Natural killer cell (primary cell): ENCODE data around the gene PARG. TPM values are rescaled to one million over a fixed set of nuclear protein-coding genes. Genes with fewer than 3 reads are reported as not detected.

Source experiments
- ATAC-seq, 3 donors: fragments of 150-1000 bp in 2 of 3; fragments of 200-7000 bp in 1 of 3; cut with Tn5 transposase; 1 replicate in 1 of 3; 2 replicates in 2 of 3; pipeline ENCODE4 v1.10.0; 2021; ENCODE audit warnings: mild to moderate bottlenecking in 2 of 3, moderate library complexity in 2 of 3
- DNase-seq, 2 donors: peaks; one replicate each; pipeline versions ENCODE4 v3.0.0 to v3.0.0-alpha.2; 2013 to 2021; ENCODE audit warnings: mixed read lengths in 1 of 2
- H3K27ac ChIP-seq: one replicate; pipeline ENCODE4 v1.5.1; 2013; ENCODE audit warnings: mild to moderate bottlenecking, low read length
- H3K27me3 ChIP-seq: one replicate; pipeline ENCODE4 v1.6.1; 2013; ENCODE audit warnings: low read length; ENCODE audit not compliant: control insufficient read depth, insufficient read depth
- H3K36me3 ChIP-seq: one replicate; pipeline ENCODE4 v1.6.1; 2013; ENCODE audit warnings: low read length; ENCODE audit not compliant: control insufficient read depth, insufficient read depth
- H3K4me1 ChIP-seq: one replicate; pipeline ENCODE4 v1.6.1; 2013; ENCODE audit warnings: low read length; ENCODE audit not compliant: control insufficient read depth, insufficient read depth
- H3K4me3 ChIP-seq: one replicate; pipeline ENCODE4 v1.5.1; 2013; ENCODE audit warnings: low read length
- H3K9me3 ChIP-seq: one replicate; pipeline ENCODE4 v1.6.1; 2013; ENCODE audit warnings: low read length; ENCODE audit not compliant: control insufficient read depth, insufficient read depth
- H3K27ac Mint-ChIP-seq, 2 donors: one replicate each; pipeline ENCODE4 v1.8.0; 2022; ENCODE audit warnings: mild to moderate bottlenecking in 2 of 2, mixed read lengths in 2 of 2, moderate library complexity in 1 of 2
- H3K27me3 Mint-ChIP-seq, 2 donors: one replicate each; pipeline ENCODE4 v1.8.0; 2022; ENCODE audit warnings: low read depth in 2 of 2, mixed read lengths in 2 of 2
- H3K36me3 Mint-ChIP-seq: one replicate; pipeline ENCODE4 v1.8.0; 2022; ENCODE audit warnings: mixed read lengths
- H3K4me1 Mint-ChIP-seq, 2 donors: one replicate each; pipeline ENCODE4 v1.8.0; 2022; ENCODE audit warnings: mixed read lengths in 2 of 2
- H3K4me3 Mint-ChIP-seq: one replicate; pipeline ENCODE4 v1.8.0; 2022; ENCODE audit warnings: mild to moderate bottlenecking, moderate library complexity, mixed read lengths
- H3K9me3 Mint-ChIP-seq, 2 donors: one replicate each; pipeline ENCODE4 v1.8.0; 2022; ENCODE audit warnings: mixed read lengths in 2 of 2
- CTCF ChIP-seq: fragments of 200-600 bp; IDR thresholded peaks from one replicate; pipeline ENCODE4 v1.8.0; 2022; ENCODE audit warnings: antibody characterized with exemption
- WGBS: methylation state at CpG from one replicate; pipeline ENCODE4 v1.1.7; 2013; ENCODE audit warnings: missing lambda C conversion rate; ENCODE audit not compliant: insufficient coverage; 5-methylcytosine and 5-hydroxymethylcytosine counted together
- intact Hi-C: fragments of 100-400 bp; cut with micrococcal nuclease; formaldehyde crosslinking; loops from one replicate; pipeline ENCODE4 v1.14.2; 2022
- total RNA-seq, 4 donors: library from RNA; stranded (reverse); fragments of 120-200 nt in 1 of 4; gene quantifications; one replicate each; pipeline versions ENCODE4 v1.2.3 to v1.2.4, GENCODE V29; 2013 to 2022

Gene PARG
- total RNA-seq, 3 donors from 2014 or later (not counting 1 experiment from before 2014, with no cell fraction given) = 26.2 to 35.2 (median 34.9) TPM

- Mint-ChIP-seq H3K27ac (no peak overlapping the region), H3K9me3 (peaks cover 0 to 6% of the 10 kb centered on the region in 2 donors), H3K27me3 (peaks cover 43 to 47% of the 10 kb centered on the region in 2 donors), H3K36me3 (no peaks in the 10 kb centered on the region), H3K4me3 (no peak overlapping the region), H3K4me1 (peaks cover 0 to 4% of the 10 kb centered on the region in 2 donors)
- ATAC-seq (no peak), DNase-seq (no peak)
- Histone ChIP-seq H3K27me3 (peaks cover 14% of the 10 kb centered on the region), H3K27ac (no peak overlapping the region), H3K9me3 (no peaks in the 10 kb centered on the region), H3K36me3 (no peaks in the 10 kb centered on the region), H3K4me1 (no peaks in the 10 kb centered on the region), H3K4me3 (no peak overlapping the region)
- 11% methylated on average over 45 of the region's 45 CpGs for WGBS
- intact Hi-C loops = no loop called here
- no peak for TF ChIP-seq CTCF
Measured at GRCh38 chr10:49768731-49769130, 173.1 kb downstream of the PARG start.

- peaks cover 0 to 4% of the 10 kb centered on the region in 2 donors for H3K4me1 Mint-ChIP-seq
- intact Hi-C loops = no loop called here
- H3K27ac ChIP-seq = no peak overlapping the region
- no peaks in the 10 kb centered on the region for H3K4me1 ChIP-seq
- H3K36me3 ChIP-seq = no peaks in the 10 kb centered on the region
- DNase-seq (no peak), ATAC-seq (no peak)
- 18% methylated on average over 38 of the region's 38 CpGs for WGBS
- no peaks in the 10 kb centered on the region for H3K9me3 ChIP-seq
- H3K27me3 Mint-ChIP-seq = peaks cover 47 to 51% of the 10 kb centered on the region in 2 donors
- no peak overlapping the region for H3K4me3 Mint-ChIP-seq
- peaks cover 17% of the 10 kb centered on the region for H3K27me3 ChIP-seq
- H3K27ac Mint-ChIP-seq = no peak overlapping the region
- H3K9me3 Mint-ChIP-seq = peaks cover 0 to 6% of the 10 kb centered on the region in 2 donors
- no peak overlapping the region for H3K4me3 ChIP-seq
- no peak for TF ChIP-seq CTCF
- peaks cover 2% of the 10 kb centered on the region for H3K36me3 Mint-ChIP-seq
Measured at GRCh38 chr10:49768329-49768728, 173.5 kb downstream of the PARG start.

Other genes starting within 250 kb of the PARG start
- gene OGDHL, start 179.7 kb downstream of the PARG start, total RNA-seq = not detected
- 10 to 100 TPM; 24.9 to 37.5 (median 27.9) TPM for gene TIMM23B, start within 50 bp of the PARG start, total RNA-seq
- 10 to 100 TPM; 11.7 to 25.8 (median 20.0) TPM for gene AGAP6, start 46.4 kb upstream of the PARG start, total RNA-seq
- gene WASHC2A, start 125.9 kb upstream of the PARG start, total RNA-seq = 10 to 100 TPM; 58.8 to 69.7 (median 60.2) TPM